Body of pancreas (tissue), 4 donors: ENCODE measurements around the gene ARHGAP30. TPM values are rescaled to one million over a fixed set of nuclear protein-coding genes. Genes with fewer than 3 reads are reported as not detected.
"Not testable (repeated sequence)": the region's sequence is repeated elsewhere in the genome, so short reads cannot be mapped to it uniquely, and the experiment has no call there.

Source experiments
- ATAC-seq: fragments of 150-250 bp; one replicate; pipeline ENCODE4 v1.9.1; 2016
- DNase-seq, 4 donors: peaks; one replicate each; pipeline ENCODE4 v3.0.0-alpha.2; 2019
- H3K27ac ChIP-seq, 4 donors: fragments of 200-600 bp; sonication (generic); 1 replicate in 3 of 4; 2 replicates in 1 of 4; pipeline versions ENCODE4 v1.5.1 to v1.6.1; 2016 to 2019; ENCODE audit warnings: mild to moderate bottlenecking in 1 of 4, mixed read lengths in 1 of 4, moderate library complexity in 1 of 4
- H3K27me3 ChIP-seq, 2 donors: fragments of 200-600 bp; sonication (generic); one replicate each; pipeline ENCODE4 v1.6.0; 2016; ENCODE audit warnings: mild to moderate bottlenecking in 1 of 2
- H3K36me3 ChIP-seq, 2 donors: fragments of 200-600 bp; sonication (generic); replicated peaks in 1 of 2; 2 replicates each; pipeline ENCODE4 v1.5.1; 2016; ENCODE audit warnings: low read depth in 2 of 2; ENCODE audit not compliant: insufficient read depth in 1 of 2
- H3K4me1 ChIP-seq: fragments of 200-600 bp; sonication (generic); one replicate; pipeline ENCODE4 v1.6.0; 2016
- H3K4me3 ChIP-seq, 2 donors: fragments of 200-600 bp; sonication (generic); 1 replicate in 1 of 2; 2 replicates in 1 of 2; pipeline ENCODE4 v1.5.1; 2016 to 2019
- H3K9me3 ChIP-seq, 3 donors: fragments of 200-600 bp; sonication (generic); 1 replicate in 2 of 3; 2 replicates in 1 of 3; pipeline ENCODE4 v1.5.1; 2016
- POLR2A ChIP-seq, 3 donors: fragments of 450-650 bp; IDR thresholded peaks; one replicate each; pipeline ENCODE4 v1.6.1; 2016; ENCODE audit warnings: antibody characterized with exemption in 3 of 3, mild to moderate bottlenecking in 2 of 3
- WGBS, 2 donors: methylation state at CpG; one replicate each; pipeline ENCODE4 v1.1.5; 2017; 5-methylcytosine and 5-hydroxymethylcytosine counted together
- intact Hi-C: fragments of 100-400 bp; cut with DNase I; formaldehyde crosslinking; loops from one replicate; pipeline ENCODE4 v1.15.1; 2023
- total RNA-seq, 2 donors: library from RNA; depleted of rRNA; stranded (reverse); fragments of >200 nt; gene quantifications; one replicate each; pipeline ENCODE4 v1.1.0, GENCODE V29; 2016
- TF ChIP-seq, protein P1 (sequence below), 7 experiments: fragments of 450-650 bp in 4 of 7; fragments of 200-600 bp in 3 of 7; sonication (generic) in 3 of 7; IDR thresholded peaks; one replicate each; pipeline ENCODE4 v1.5.1; 2016 to 2019; ENCODE audit warnings: antibody characterized with exemption in 7 of 7

Gene ARHGAP30
- total RNA-seq, 2 donors from 2014 or later, result 3.1 to 4.9 TPM

DNA sequence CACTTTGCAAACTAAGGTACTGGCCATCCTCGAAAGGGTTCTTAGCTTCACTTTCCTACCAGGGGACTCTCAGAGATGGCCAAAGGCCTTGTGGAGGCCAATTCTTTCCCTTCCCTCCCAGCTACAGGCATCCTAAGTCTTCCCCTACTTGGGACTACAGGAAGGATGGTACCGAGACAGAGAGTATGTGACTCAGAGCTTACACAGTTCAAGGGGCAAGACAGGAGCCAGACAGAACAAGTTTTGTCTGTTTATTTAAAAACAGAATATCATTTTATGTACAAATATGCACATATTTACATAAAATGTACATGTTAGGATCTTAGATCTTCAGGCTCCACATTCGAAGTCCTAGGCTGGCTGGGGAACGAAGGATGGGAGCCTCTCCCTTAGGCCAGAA lies 1.1 kb upstream of the ARHGAP30 start:
- Histone ChIP-seq H3K27me3 (no peaks in the 10 kb centered on the region), H3K4me3 (no peak overlapping the region), H3K36me3 (peaks cover 0 to 2% of the 10 kb centered on the region in 2 donors), H3K4me1 (no peaks in the 10 kb centered on the region), H3K27ac (no peak overlapping the region), H3K9me3 (no peaks in the 10 kb centered on the region)
- no peak for ATAC-seq
- TF ChIP-seq, protein P1, sequence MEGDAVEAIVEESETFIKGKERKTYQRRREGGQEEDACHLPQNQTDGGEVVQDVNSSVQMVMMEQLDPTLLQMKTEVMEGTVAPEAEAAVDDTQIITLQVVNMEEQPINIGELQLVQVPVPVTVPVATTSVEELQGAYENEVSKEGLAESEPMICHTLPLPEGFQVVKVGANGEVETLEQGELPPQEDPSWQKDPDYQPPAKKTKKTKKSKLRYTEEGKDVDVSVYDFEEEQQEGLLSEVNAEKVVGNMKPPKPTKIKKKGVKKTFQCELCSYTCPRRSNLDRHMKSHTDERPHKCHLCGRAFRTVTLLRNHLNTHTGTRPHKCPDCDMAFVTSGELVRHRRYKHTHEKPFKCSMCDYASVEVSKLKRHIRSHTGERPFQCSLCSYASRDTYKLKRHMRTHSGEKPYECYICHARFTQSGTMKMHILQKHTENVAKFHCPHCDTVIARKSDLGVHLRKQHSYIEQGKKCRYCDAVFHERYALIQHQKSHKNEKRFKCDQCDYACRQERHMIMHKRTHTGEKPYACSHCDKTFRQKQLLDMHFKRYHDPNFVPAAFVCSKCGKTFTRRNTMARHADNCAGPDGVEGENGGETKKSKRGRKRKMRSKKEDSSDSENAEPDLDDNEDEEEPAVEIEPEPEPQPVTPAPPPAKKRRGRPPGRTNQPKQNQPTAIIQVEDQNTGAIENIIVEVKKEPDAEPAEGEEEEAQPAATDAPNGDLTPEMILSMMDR (IDR thresholded peaks at IDR 0.05), result no peak
- no peak for TF ChIP-seq POLR2A (IDR thresholded peaks at IDR 0.05)
- no peak for DNase-seq
- intact Hi-C loops, result no loop called here
- WGBS, 2 donors, result 87 to 88% methylated on average over 4 of the region's 4 CpGs

DNA sequence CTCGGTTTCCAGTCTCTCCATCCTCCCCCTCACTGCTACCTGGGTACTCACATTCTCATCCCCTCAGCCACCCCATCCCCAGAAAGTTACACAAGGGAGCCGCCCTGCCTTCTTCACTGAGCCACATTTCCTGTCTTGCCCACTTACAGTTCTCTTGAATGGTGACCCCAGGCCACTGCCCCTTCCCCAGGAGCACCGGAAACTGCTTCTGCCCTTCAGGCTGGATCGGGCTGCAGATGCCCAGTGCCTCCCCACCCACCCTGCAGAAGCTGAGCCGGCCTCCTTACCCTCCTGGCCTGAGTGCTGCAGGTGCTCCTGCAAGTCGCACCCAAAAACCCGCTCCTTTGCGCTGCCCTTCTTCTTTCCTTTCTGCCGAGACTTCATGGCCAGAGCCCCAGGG lies 450 bp downstream of the ARHGAP30 start:
- intact Hi-C loops, result loop anchor here (5.0 kb wide), 1 partner anchor 33 kb away; no protein-coding TSS in a partner anchor
- no peak for ATAC-seq
- 84% methylated on average over 8 to 9 of the region's 9 CpGs for WGBS, 2 donors

DNA sequence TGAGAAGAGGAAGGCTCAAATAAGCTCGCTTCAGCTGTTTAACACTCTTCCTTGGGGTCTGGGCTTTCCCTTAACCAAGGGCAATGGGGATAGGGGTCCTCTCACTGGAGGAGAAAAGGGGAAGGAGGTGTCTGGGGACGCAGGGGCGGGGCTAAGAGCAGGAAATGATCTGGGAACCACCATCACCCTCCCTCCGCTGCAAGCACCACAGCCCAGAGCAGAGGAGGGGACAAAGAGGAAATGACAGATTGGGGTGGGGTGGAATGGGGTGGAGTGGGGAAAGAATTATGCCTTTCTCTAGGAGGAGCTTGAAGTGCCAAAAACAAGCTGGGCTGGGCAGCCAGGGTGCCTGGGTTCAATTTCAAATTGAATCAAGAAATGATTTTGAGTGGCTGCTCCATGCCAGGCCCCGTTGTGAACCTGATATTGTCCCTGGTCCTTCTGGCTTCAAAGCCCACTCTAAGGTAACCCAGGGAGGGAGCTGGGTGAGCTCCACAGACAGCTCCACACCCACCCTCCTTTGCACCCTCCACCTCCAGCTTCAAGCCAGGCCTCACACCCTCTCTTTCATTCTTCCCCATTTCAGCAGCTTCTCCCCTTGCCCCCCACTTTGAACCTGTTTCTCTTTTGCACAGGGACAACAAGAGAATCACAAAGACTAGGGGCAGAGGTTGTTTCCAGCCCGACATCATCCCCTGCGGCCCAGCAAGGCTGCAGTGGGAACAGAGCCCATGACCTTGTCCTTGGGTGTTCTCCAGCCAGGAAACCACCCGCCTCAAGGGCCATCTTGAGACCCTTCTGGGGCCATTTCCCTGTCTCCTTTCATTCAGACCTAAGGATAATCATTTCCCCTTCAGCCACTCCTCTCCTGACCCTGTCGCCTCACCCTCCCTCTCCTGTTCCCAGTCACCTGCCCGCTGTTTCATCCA lies 1.1 kb downstream of the ARHGAP30 start:
- DNase-seq, result peak in 2 of 4 donors; percentile 41 to 78
- H3K9me3 ChIP-seq, result no peaks in the 10 kb centered on the region
- peak overlapping the region in 2 of 4 donors; percentile 27 to 52 for H3K27ac ChIP-seq
- no peaks in the 10 kb centered on the region for H3K27me3 ChIP-seq
- peaks cover 0 to 2% of the 10 kb centered on the region in 2 donors for H3K36me3 ChIP-seq
- WGBS, 2 donors, result 67 to 77% methylated on average over 10 of the region's 10 CpGs
- H3K4me1 ChIP-seq, result no peaks in the 10 kb centered on the region
- ATAC-seq, result no peak
- intact Hi-C loops, result loop anchor here (5.0 kb wide), 1 partner anchor 34 kb away; no protein-coding TSS in a partner anchor
- H3K4me3 ChIP-seq, result no peak overlapping the region
- TF ChIP-seq, protein P1 (IDR thresholded peaks at IDR 0.05), result no peak
- TF ChIP-seq POLR2A (IDR thresholded peaks at IDR 0.05), result peak in 1 of 3 donors; percentile 25

More for the DNA sequence above, 450 bp downstream of the ARHGAP30 start:
- Histone ChIP-seq H3K27me3 (no peaks in the 10 kb centered on the region), H3K36me3 (peaks cover 0 to 2% of the 10 kb centered on the region in 2 donors), H3K4me1 (no peaks in the 10 kb centered on the region), H3K27ac (peak overlapping the region in 2 of 4 donors; percentile 27 to 52), H3K9me3 (no peaks in the 10 kb centered on the region), H3K4me3 (no peak overlapping the region)
- DNase-seq, result no peak
- TF ChIP-seq, protein P1 (IDR thresholded peaks at IDR 0.05), result no peak
- no peak for TF ChIP-seq POLR2A (IDR thresholded peaks at IDR 0.05)

DNA sequence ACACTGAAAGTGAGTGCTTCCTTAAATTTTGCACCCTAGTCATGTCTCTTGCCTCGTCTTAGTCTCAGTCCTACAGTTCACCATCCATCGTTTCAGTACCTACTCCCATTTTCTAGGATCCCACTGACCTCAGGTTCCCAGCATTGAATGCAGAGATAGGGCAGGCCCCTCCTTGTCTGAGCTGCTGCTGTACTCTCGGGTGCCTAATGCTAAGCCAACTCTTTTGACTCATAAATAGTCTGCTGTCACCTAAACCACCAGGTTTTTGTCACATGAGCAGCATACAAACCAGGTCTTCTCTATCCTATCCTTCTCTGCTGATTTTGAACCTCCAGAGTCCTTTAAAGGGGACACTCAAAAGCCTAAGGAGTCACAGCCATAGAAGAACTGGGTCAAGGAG lies 3.0 kb downstream of the ARHGAP30 start:
- no peak for ATAC-seq
- H3K4me3 ChIP-seq, result no peak overlapping the region
- no peaks in the 10 kb centered on the region for H3K9me3 ChIP-seq
- intact Hi-C loops, result loop anchor here (5.0 kb wide), 1 partner anchor 36 kb away; no protein-coding TSS in a partner anchor
- no peak overlapping the region for H3K27ac ChIP-seq
- no peak for DNase-seq
- 55 to 71% methylated on average over 3 of the region's 3 CpGs for WGBS, 2 donors
- no peaks in the 10 kb centered on the region for H3K36me3 ChIP-seq
- H3K4me1 ChIP-seq, result no peaks in the 10 kb centered on the region
- no peaks in the 10 kb centered on the region for H3K27me3 ChIP-seq
- TF ChIP-seq, protein P1 (IDR thresholded peaks at IDR 0.05), result no peak
- no peak for TF ChIP-seq POLR2A (IDR thresholded peaks at IDR 0.05)

DNA sequence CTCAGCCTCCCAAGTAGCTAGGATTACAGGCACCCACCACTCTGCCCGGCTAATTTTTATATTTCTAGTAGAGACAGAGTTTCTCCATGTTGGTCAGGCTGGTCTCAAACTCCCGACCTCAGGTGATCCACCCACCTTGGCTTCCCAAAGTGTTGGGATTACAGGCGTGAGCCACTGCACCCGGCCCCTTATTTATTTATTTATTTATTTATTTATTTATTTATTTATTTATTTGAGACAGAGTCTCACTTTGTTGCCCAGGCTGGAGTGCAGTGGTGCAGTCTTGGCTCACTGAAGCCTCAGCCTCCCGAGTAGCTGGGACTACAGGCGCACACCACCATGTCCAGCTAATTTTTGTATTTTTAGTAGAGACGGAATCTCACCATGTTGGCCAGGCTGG lies 4.0 kb downstream of the ARHGAP30 start:
- not testable (repeated sequence) for DNase-seq, ATAC-seq, H3K36me3 ChIP-seq, H3K27ac ChIP-seq, H3K4me1 ChIP-seq, H3K27me3 ChIP-seq, H3K9me3 ChIP-seq, H3K4me3 ChIP-seq
- intact Hi-C loops, result loop anchor here (5.0 kb wide), 1 partner anchor 37 kb away; no protein-coding TSS in a partner anchor
- WGBS, 2 donors, result 85 to 94% methylated on average over 6 to 7 of the region's 7 CpGs

DNA sequence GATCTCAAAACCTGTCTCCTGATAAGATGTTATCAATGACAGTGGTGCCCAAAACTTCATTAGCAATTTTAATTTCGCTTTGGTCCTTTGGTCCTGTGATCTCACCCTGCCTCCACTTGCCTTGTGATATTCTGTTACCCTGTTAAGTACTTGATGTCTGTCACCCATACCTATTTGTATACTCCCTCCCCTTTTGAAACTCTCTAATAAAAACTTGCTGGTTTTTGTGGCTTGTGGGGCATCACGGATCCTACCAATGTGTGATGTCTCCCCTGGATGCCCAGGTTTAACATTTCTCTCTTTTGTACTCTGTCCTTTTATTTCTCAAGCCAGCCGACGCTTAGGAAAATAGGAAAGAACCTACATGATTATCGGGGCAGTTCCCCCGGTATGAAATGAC lies 5.8 kb downstream of the ARHGAP30 start:
- WGBS, 2 donors, result 33 to 47% methylated on average over 6 of the region's 6 CpGs

More for the DNA sequence above, 5.8 kb downstream of the ARHGAP30 start:
- H3K4me3 ChIP-seq, ATAC-seq, H3K27ac ChIP-seq, H3K36me3 ChIP-seq, H3K27me3 ChIP-seq, DNase-seq, H3K9me3 ChIP-seq, H3K4me1 ChIP-seq, intact Hi-C loops: not testable (repeated sequence)
